Transverse colon (tissue), 4 donors: ENCODE data around the gene PCDHGA1. TPM values are rescaled to one million over a fixed set of nuclear protein-coding genes. Genes with fewer than 3 reads are reported as not detected.

Experiments
- DNase-seq: peaks from one replicate; pipeline ENCODE4 v3.0.0-alpha.2; 2019
- H3K27ac ChIP-seq, 4 donors: fragments of 200-600 bp; sonication (generic); 2 replicates each; pipeline ENCODE4 v1.5.1; 2016 to 2018; ENCODE audit warnings: inconsistent platforms in 4 of 4
- H3K27me3 ChIP-seq: fragments of 200-600 bp; sonication (generic); 2 replicates; pipeline ENCODE4 v1.5.1; 2017; ENCODE audit warnings: inconsistent platforms
- H3K36me3 ChIP-seq, 4 donors: fragments of 200-600 bp; sonication (generic); 2 replicates each; pipeline ENCODE4 v1.5.1; 2017 to 2019; ENCODE audit warnings: inconsistent platforms in 4 of 4
- H3K4me1 ChIP-seq, 4 donors: fragments of 200-600 bp; sonication (generic); 2 replicates each; pipeline ENCODE4 v1.5.1; 2017 to 2020; ENCODE audit warnings: inconsistent platforms in 4 of 4
- H3K4me3 ChIP-seq, 4 donors: fragments of 200-600 bp; sonication (generic); 1 replicate in 1 of 4; 2 replicates in 3 of 4; pipeline versions ENCODE4 v1.5.1 to v1.6.1; 2017 to 2019; ENCODE audit warnings: inconsistent platforms in 4 of 4
- H3K9me3 ChIP-seq, 2 donors: fragments of 200-600 bp; sonication (generic); 2 replicates each; pipeline ENCODE4 v1.5.1; 2017 to 2019; ENCODE audit warnings: inconsistent platforms in 2 of 2
- EP300 ChIP-seq: sonication (generic); formaldehyde crosslinking; IDR thresholded peaks from one replicate; pipeline ENCODE4 v1.6.1; 2017; ENCODE audit warnings: antibody characterized with exemption, low read depth
- POLR2A ChIP-seq: fragments of 450-650 bp; IDR thresholded peaks from one replicate; pipeline ENCODE4 v1.6.1; 2016; ENCODE audit warnings: antibody characterized with exemption, mild to moderate bottlenecking, moderate library complexity
- POLR2AphosphoS5 ChIP-seq, 3 donors: sonication (generic); formaldehyde crosslinking; IDR thresholded peaks; one replicate each; pipeline ENCODE4 v1.6.1; 2016; ENCODE audit warnings: antibody characterized with exemption in 3 of 3
- WGBS, 2 donors: methylation state at CpG; one replicate each; pipeline ENCODE4 v1.1.5; 2018; ENCODE audit warnings: low coverage in 1 of 2; 5-methylcytosine and 5-hydroxymethylcytosine counted together
- in situ Hi-C, 4 donors: fragments of 200-750 bp; cut with MboI; loops; one replicate each; pipeline versions ENCODE4 v1.15.0 to v1.15.1; 2017; ENCODE audit warnings: low sequenced_read_pairs in 3 of 4, low pct_ligation_motif_present in 1 of 4, low pct_unique_long_range_greater_than_20kb in 1 of 4
- intact Hi-C: fragments of 100-400 bp; cut with DNase I; formaldehyde crosslinking; loops from one replicate; pipeline ENCODE4 v1.15.1; 2023; ENCODE audit warnings: low total_unique reads
- total RNA-seq, 4 donors: library from RNA; depleted of rRNA; stranded (reverse); fragments of >200 nt; gene quantifications; one replicate each; pipeline ENCODE4 v1.1.0, GENCODE V29; 2016
- TF ChIP-seq, protein P1 (sequence below), 5 experiments: fragments of 200-600 bp in 3 of 5; fragments of 450-650 bp in 2 of 5; sonication (generic) in 3 of 5; IDR thresholded peaks; 1 replicate in 2 of 5; 2 replicates in 3 of 5; pipeline ENCODE4 v1.5.1; 2016 to 2017; ENCODE audit warnings: antibody characterized with exemption in 5 of 5, inconsistent platforms in 3 of 5, mild to moderate bottlenecking in 2 of 5, moderate library complexity in 1 of 5

PCDHGA1 gene
- total RNA-seq, 4 donors from 2014 or later: 0.55 to 0.64 TPM; not detected in 2

DNA sequence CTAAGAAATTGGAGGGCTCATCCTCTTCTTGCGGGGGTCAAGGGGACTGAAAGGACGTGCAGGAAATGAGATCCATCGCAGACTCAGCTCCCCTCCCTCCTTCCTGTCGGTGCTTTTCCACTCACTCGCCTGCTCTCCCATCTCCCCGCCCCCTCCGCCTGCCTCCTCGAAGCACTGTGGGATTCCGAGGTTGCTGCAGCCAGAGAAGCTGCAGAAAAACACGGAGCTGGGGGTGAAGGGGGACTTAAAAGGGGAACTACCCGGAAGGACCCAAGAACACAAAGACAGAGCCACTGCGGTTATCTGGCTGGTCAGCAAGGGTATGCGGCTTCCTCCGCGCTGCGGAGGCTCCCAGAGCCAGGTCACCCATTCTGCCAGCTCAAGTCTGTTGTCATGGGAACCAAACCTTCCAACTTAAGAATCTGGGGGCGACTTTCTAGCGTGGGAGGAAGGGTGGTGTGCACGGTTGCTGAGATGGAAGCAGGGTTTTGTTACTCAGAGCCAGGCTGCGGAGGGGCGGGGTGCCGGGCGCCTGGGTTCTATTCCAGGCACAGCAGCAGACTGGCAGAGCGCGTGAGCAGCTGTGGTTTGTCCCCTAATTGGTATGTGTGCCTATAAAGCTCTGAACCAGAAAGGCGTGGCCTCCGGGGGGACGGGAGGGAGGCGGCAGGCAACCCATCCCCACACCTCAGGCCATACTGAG lies 183.5 kb downstream of the PCDHGA1 start:
- intact Hi-C loops: loop anchor here (5.0 kb wide), 1 partner anchor 36 kb away; the partner anchor contains the start of gene PCDHGC3
- H3K36me3 ChIP-seq: peaks cover 0 to 7% (median 0%) of the 10 kb centered on the region in 4 donors
- in situ Hi-C loops: no loop called here

GRCh38 chr5:141514330-141515133 lies 184.2 kb downstream of the PCDHGA1 start:
- WGBS, 2 donors: 59% methylated on average over 6 of the region's 6 CpGs; no CpG with 5 or more reads in 1 of the 2 donors
- peak overlapping the region in 1 of 4 donors; percentile 49 for H3K4me3 ChIP-seq

More for the DNA sequence above, 183.5 kb downstream of the PCDHGA1 start:
- Histone ChIP-seq H3K27me3 (no peaks in the 10 kb centered on the region), H3K4me1 (peaks cover 16 to 41% (median 23%) of the 10 kb centered on the region in 4 donors), H3K9me3 (no peaks in the 10 kb centered on the region), H3K4me3 (peak overlapping the region; percentile 43 to 50 (median 48)), H3K27ac (peak overlapping the region; percentile 78 to 91 (median 89))
- peak; percentile 66 for DNase-seq
- 20 to 33% methylated on average over 1 to 29 of the region's 29 CpGs for WGBS, 2 donors
- TF ChIP-seq, protein P1, sequence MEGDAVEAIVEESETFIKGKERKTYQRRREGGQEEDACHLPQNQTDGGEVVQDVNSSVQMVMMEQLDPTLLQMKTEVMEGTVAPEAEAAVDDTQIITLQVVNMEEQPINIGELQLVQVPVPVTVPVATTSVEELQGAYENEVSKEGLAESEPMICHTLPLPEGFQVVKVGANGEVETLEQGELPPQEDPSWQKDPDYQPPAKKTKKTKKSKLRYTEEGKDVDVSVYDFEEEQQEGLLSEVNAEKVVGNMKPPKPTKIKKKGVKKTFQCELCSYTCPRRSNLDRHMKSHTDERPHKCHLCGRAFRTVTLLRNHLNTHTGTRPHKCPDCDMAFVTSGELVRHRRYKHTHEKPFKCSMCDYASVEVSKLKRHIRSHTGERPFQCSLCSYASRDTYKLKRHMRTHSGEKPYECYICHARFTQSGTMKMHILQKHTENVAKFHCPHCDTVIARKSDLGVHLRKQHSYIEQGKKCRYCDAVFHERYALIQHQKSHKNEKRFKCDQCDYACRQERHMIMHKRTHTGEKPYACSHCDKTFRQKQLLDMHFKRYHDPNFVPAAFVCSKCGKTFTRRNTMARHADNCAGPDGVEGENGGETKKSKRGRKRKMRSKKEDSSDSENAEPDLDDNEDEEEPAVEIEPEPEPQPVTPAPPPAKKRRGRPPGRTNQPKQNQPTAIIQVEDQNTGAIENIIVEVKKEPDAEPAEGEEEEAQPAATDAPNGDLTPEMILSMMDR (IDR thresholded peaks at IDR 0.05): no peak
- TF ChIP-seq EP300 (no peak), POLR2AphosphoS5 (IDR thresholded peaks at IDR 0.05) (peak in 2 of 3 donors; percentile 3 to 9)

DNA sequence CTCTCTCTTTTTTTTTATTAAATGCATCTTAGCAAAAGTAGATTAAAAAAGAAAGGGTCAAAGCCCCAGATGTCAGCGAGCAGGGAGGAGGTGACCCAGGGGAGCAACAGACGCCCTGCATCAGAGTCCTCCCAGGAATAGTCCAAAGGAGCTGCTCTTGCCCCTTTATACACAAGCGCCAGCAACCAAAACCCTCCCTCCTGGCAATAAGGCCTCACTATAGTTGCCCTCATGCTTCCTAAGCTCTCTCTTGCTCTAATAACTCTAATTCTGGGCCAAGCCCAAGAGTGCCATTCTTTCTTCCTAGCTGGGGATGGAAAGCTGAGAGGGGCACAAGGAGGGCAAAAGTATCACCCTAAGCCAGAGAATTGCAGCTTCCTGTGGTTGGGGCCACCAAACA lies 184.8 kb downstream of the PCDHGA1 start:
- WGBS, 2 donors: 79 to 90% methylated on average over 3 of the region's 3 CpGs
- TF ChIP-seq POLR2A (no peak), EP300 (no peak), POLR2AphosphoS5 (IDR thresholded peaks at IDR 0.05) (no peak)
- TF ChIP-seq, protein P1 (IDR thresholded peaks at IDR 0.05): no peak
- Histone ChIP-seq H3K9me3 (no peaks in the 10 kb centered on the region), H3K36me3 (peaks cover 0 to 9% (median 4%) of the 10 kb centered on the region in 4 donors), H3K4me3 (no peak overlapping the region), H3K27me3 (no peaks in the 10 kb centered on the region), H3K4me1 (peaks cover 12 to 30% (median 21%) of the 10 kb centered on the region in 4 donors), H3K27ac (peak overlapping the region; percentile 78 to 91 (median 89))
- intact Hi-C loops: no loop called here
- in situ Hi-C loops: no loop called here
- no peak for DNase-seq

More at GRCh38 chr5:141514330-141515133, 184.2 kb downstream of the PCDHGA1 start:
- Histone ChIP-seq H3K36me3 (peaks cover 0 to 7% (median 4%) of the 10 kb centered on the region in 4 donors), H3K4me1 (peaks cover 12 to 33% (median 20%) of the 10 kb centered on the region in 4 donors), H3K27me3 (no peaks in the 10 kb centered on the region), H3K27ac (peak overlapping the region; percentile 78 to 91 (median 89)), H3K9me3 (no peaks in the 10 kb centered on the region)
- intact Hi-C loops: loop anchor here (5.0 kb wide), 1 partner anchor 37 kb away; the partner anchor contains the start of gene PCDHGC3
- in situ Hi-C loops: no loop called here
- TF ChIP-seq EP300: no peak
- no peak for TF ChIP-seq POLR2A
- TF ChIP-seq, protein P1 (IDR thresholded peaks at IDR 0.05): no peak
- no peak for TF ChIP-seq POLR2AphosphoS5 (IDR thresholded peaks at IDR 0.05)
- no peak for DNase-seq
